Measurements from ENCODE around the gene SLC25A47. TPM values are rescaled to one million over a fixed set of nuclear protein-coding genes. Genes with fewer than 3 reads are reported as not detected.
A peak's percentile ranks its signal among the peaks of the same experiment; 100 is the strongest.

Gene SLC25A47
- polyA plus RNA-seq, 3 donors: not detected

DNA sequence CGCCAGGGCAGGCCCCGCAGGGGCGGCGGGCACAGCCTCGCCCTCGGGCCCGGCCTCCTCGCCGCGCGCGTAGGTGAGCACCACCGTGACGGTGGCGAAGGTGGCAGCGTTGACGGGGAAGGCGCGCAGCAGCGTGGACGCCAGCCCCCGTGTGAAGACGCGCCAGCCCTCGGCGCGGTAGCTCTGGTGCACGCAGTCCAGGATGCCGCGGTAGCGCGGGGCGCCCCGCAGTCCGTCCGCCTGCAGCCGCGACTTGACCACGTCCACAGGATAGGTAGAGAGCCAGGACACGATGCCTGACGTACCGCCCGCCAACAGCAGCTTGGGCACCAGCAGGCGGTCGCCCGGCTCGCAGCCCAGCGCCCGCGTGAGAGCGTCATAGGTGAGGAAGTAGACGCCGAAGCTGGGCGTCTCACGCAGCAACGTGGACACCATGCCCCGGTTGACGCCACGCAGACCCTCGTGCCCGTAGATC lies 30.8 kb upstream of the SLC25A47 start:
- 98% methylated on average over 60 of the region's 61 CpGs for WGBS (ENCODE audit: insufficient coverage)
- Histone ChIP-seq H3K4me3 (replicated peaks in 1 of 3; ENCODE audit: low read depth in 2 of 3, low read length in 3 of 3) (no peak overlapping the region), H3K9me3 (replicated peaks in 1 of 2; ENCODE audit: control insufficient read depth in 1 of 2, insufficient read depth in 1 of 2, low read length in 2 of 2) (no peaks in the 10 kb centered on the region), H3K27me3 (ENCODE audit: control insufficient read depth in 2 of 2, insufficient read depth in 2 of 2, low read length in 2 of 2) (no peaks in the 10 kb centered on the region), H2AFZ (ENCODE audit: insufficient read depth, low read depth, low read length, poor library complexity, severe bottlenecking) (no peak overlapping the region), H3K27ac (ENCODE audit: low read depth in 1 of 2, low read length in 2 of 2) (no peak overlapping the region), H3K79me2 (ENCODE audit: insufficient read depth, low read length) (no peaks in the 10 kb centered on the region), H3K4me2 (replicated peaks; ENCODE audit: extremely low read depth, low read length, poor library complexity, severe bottlenecking) (no peak overlapping the region), H3K9ac (ENCODE audit: insufficient read depth, low read length, poor library complexity, severe bottlenecking) (no peak overlapping the region), H3K4me1 (ENCODE audit: control insufficient read depth in 1 of 2, insufficient read depth in 2 of 2, low read length in 2 of 2) (peaks cover 29 to 38% of the 10 kb centered on the region in 2 donors), H3K36me3 (replicated peaks in 1 of 2; ENCODE audit: control insufficient read depth in 1 of 2, insufficient read depth in 2 of 2, low read length in 2 of 2) (peaks cover 12 to 25% of the 10 kb centered on the region in 2 donors), H4K20me1 (ENCODE audit: insufficient read depth, low read length) (no peaks in the 10 kb centered on the region)
- Mint-ChIP-seq H3K9me3 (peaks cover 0 to 2% (median 0%) of the 10 kb centered on the region in 7 donors), H3K4me3 (no peak overlapping the region), H3K27me3 (ENCODE audit: low read depth in 3 of 3) (peaks cover 0 to 2% (median 0%) of the 10 kb centered on the region in 3 donors), H3K36me3 (peaks cover 28 to 37% of the 10 kb centered on the region in 2 donors), H3K27ac (no peak overlapping the region), H3K4me1 (peaks cover 32% of the 10 kb centered on the region)
- no peak for TF ChIP-seq CTCF (IDR thresholded peaks at IDR 0.05)
- intact Hi-C loops (cut with micrococcal nuclease): no loop called here
- DNase-seq: no peak

- Histone ChIP-seq H3K27ac (ENCODE audit: low read depth in 1 of 2, low read length in 2 of 2) (no peak overlapping the region), H3K79me2 (ENCODE audit: insufficient read depth, low read length) (no peaks in the 10 kb centered on the region), H3K9ac (ENCODE audit: insufficient read depth, low read length, poor library complexity, severe bottlenecking) (no peak overlapping the region), H3K9me3 (replicated peaks in 1 of 2; ENCODE audit: control insufficient read depth in 1 of 2, insufficient read depth in 1 of 2, low read length in 2 of 2) (no peaks in the 10 kb centered on the region), H3K36me3 (replicated peaks in 1 of 2; ENCODE audit: control insufficient read depth in 1 of 2, insufficient read depth in 2 of 2, low read length in 2 of 2) (peaks cover 12 to 25% of the 10 kb centered on the region in 2 donors), H3K4me2 (replicated peaks; ENCODE audit: extremely low read depth, low read length, poor library complexity, severe bottlenecking) (no peak overlapping the region), H3K27me3 (ENCODE audit: control insufficient read depth in 2 of 2, insufficient read depth in 2 of 2, low read length in 2 of 2) (no peaks in the 10 kb centered on the region), H3K4me3 (replicated peaks in 1 of 3; ENCODE audit: low read depth in 2 of 3, low read length in 3 of 3) (no peak overlapping the region), H2AFZ (ENCODE audit: insufficient read depth, low read depth, low read length, poor library complexity, severe bottlenecking) (no peak overlapping the region), H4K20me1 (ENCODE audit: insufficient read depth, low read length) (no peaks in the 10 kb centered on the region), H3K4me1 (ENCODE audit: control insufficient read depth in 1 of 2, insufficient read depth in 2 of 2, low read length in 2 of 2) (peaks cover 35 to 44% of the 10 kb centered on the region in 2 donors)
- intact Hi-C loops (cut with micrococcal nuclease): no loop called here
- peaks cover 38% of the 10 kb centered on the region for H3K4me1 Mint-ChIP-seq
- no peak for TF ChIP-seq CTCF (IDR thresholded peaks at IDR 0.05)
- H3K4me3 Mint-ChIP-seq: no peak overlapping the region
- peaks cover 0 to 2% (median 0%) of the 10 kb centered on the region in 3 donors for H3K27me3 Mint-ChIP-seq (ENCODE audit: low read depth in 3 of 3)
- DNase-seq: no peak
- WGBS (ENCODE audit: insufficient coverage): 95% methylated on average over 42 of the region's 42 CpGs
- H3K27ac Mint-ChIP-seq: peak overlapping the region in 2 of 7 donors; percentile 46 to 73
- H3K9me3 Mint-ChIP-seq: peaks cover 0 to 2% (median 0%) of the 10 kb centered on the region in 7 donors
- peaks cover 29 to 37% of the 10 kb centered on the region in 2 donors for H3K36me3 Mint-ChIP-seq
Measured at GRCh38 chr14:100292776-100293461, 30.2 kb upstream of the SLC25A47 start.
